Right kidney (tissue), 9 donors: ENCODE data around the gene APP.
A peak's percentile ranks its signal among the peaks of the same experiment; 100 is the strongest.

Experiments used
- DNase-seq: peaks from one replicate; pipeline ENCODE4 v3.0.0-alpha.2; 2016
- long read RNA-seq, 8 donors: transcript quantifications; one replicate each; lab custom pipeline, GENCODE V29; 2026

Gene APP
- long read RNA-seq, donor 1, transcript APP-202 (16 exons, 3,355 nt), result minor isoform, 8 of 498 reads
- long read RNA-seq, donor 1, transcript APP-204 (17 exons, 3,543 nt), result major isoform, 90 of 498 reads
- long read RNA-seq, donor 1, transcript APP-201 (18 exons, 3,467 nt), result minor isoform, 78 of 498 reads
- long read RNA-seq, donor 1, transcript APP-213 (3 exons, 816 nt), result minor isoform, 8 of 498 reads
- long read RNA-seq, donor 1, partial matches to known transcripts, result 308 of 498 reads
- long read RNA-seq, donor 1, other reads (novel, unspliced or antisense), result 5 of 498 reads
- long read RNA-seq, donor 2, transcript APP-201 (18 exons, 3,467 nt), result minor isoform, 33 of 152 reads
- long read RNA-seq, donor 2, transcript APP-202 (16 exons, 3,355 nt), result minor isoform, 6 of 152 reads
- long read RNA-seq, donor 2, transcript APP-204 (17 exons, 3,543 nt), result major isoform, 45 of 152 reads
- long read RNA-seq, donor 2, partial matches to known transcripts, result 64 of 152 reads
- long read RNA-seq, donor 2, other reads (novel, unspliced or antisense), result 0 of 152 reads
- long read RNA-seq, donor 3, transcript APP-201 (18 exons, 3,467 nt), result minor isoform, 31 of 134 reads
- long read RNA-seq, donor 3, transcript APP-204 (17 exons, 3,543 nt), result major isoform, 54 of 134 reads
- long read RNA-seq, donor 3, transcript APP-202 (16 exons, 3,355 nt), result minor isoform, 6 of 134 reads
- long read RNA-seq, donor 3, partial matches to known transcripts, result 41 of 134 reads
- long read RNA-seq, donor 3, other reads (novel, unspliced or antisense), result 0 of 134 reads
- long read RNA-seq, donor 4, transcript APP-201 (18 exons, 3,467 nt), result minor isoform, 39 of 279 reads
- long read RNA-seq, donor 4, transcript APP-213 (3 exons, 816 nt), result minor isoform, 15 of 279 reads
- long read RNA-seq, donor 4, transcript APP-204 (17 exons, 3,543 nt), result major isoform, 70 of 279 reads
- long read RNA-seq, donor 4, transcript APP-202 (16 exons, 3,355 nt), result minor isoform, 13 of 279 reads
- long read RNA-seq, donor 4, partial matches to known transcripts, result 139 of 279 reads
- long read RNA-seq, donor 4, other reads (novel, unspliced or antisense), result 0 of 279 reads
- long read RNA-seq, donor 5, transcript APP-202 (16 exons, 3,355 nt), result minor isoform, 7 of 178 reads
- long read RNA-seq, donor 5, transcript APP-201 (18 exons, 3,467 nt), result minor isoform, 47 of 178 reads
- long read RNA-seq, donor 5, transcript APP-213 (3 exons, 816 nt), result minor isoform, 6 of 178 reads
- long read RNA-seq, donor 5, transcript APP-204 (17 exons, 3,543 nt), result major isoform, 79 of 178 reads
- long read RNA-seq, donor 5, partial matches to known transcripts, result 38 of 178 reads
- long read RNA-seq, donor 5, other reads (novel, unspliced or antisense), result 0 of 178 reads
- long read RNA-seq, donor 6, transcript APP-204 (17 exons, 3,543 nt), result major isoform, 77 of 350 reads
- long read RNA-seq, donor 6, transcript APP-201 (18 exons, 3,467 nt), result minor isoform, 59 of 350 reads
- long read RNA-seq, donor 6, transcript APP-202 (16 exons, 3,355 nt), result minor isoform, 6 of 350 reads
- long read RNA-seq, donor 6, transcript APP-213 (3 exons, 816 nt), result minor isoform, 10 of 350 reads
- long read RNA-seq, donor 6, partial matches to known transcripts, result 190 of 350 reads
- long read RNA-seq, donor 6, other reads (novel, unspliced or antisense), result 7 of 350 reads
- long read RNA-seq, donor 7, transcript APP-204 (17 exons, 3,543 nt), result major isoform, 85 of 434 reads
- long read RNA-seq, donor 7, transcript APP-202 (16 exons, 3,355 nt), result minor isoform, 8 of 434 reads
- long read RNA-seq, donor 7, transcript APP-201 (18 exons, 3,467 nt), result minor isoform, 68 of 434 reads
- long read RNA-seq, donor 7, transcript APP-213 (3 exons, 816 nt), result minor isoform, 14 of 434 reads
- long read RNA-seq, donor 7, partial matches to known transcripts, result 249 of 434 reads
- long read RNA-seq, donor 7, other reads (novel, unspliced or antisense), result 6 of 434 reads
- long read RNA-seq, donor 8, transcript APP-201 (18 exons, 3,467 nt), result minor isoform, 73 of 280 reads
- long read RNA-seq, donor 8, transcript APP-204 (17 exons, 3,543 nt), result major isoform, 96 of 280 reads
- long read RNA-seq, donor 8, transcript APP-202 (16 exons, 3,355 nt), result minor isoform, 7 of 280 reads
- long read RNA-seq, donor 8, partial matches to known transcripts, result 98 of 280 reads
- long read RNA-seq, donor 8, other reads (novel, unspliced or antisense), result 0 of 280 reads

DNA sequence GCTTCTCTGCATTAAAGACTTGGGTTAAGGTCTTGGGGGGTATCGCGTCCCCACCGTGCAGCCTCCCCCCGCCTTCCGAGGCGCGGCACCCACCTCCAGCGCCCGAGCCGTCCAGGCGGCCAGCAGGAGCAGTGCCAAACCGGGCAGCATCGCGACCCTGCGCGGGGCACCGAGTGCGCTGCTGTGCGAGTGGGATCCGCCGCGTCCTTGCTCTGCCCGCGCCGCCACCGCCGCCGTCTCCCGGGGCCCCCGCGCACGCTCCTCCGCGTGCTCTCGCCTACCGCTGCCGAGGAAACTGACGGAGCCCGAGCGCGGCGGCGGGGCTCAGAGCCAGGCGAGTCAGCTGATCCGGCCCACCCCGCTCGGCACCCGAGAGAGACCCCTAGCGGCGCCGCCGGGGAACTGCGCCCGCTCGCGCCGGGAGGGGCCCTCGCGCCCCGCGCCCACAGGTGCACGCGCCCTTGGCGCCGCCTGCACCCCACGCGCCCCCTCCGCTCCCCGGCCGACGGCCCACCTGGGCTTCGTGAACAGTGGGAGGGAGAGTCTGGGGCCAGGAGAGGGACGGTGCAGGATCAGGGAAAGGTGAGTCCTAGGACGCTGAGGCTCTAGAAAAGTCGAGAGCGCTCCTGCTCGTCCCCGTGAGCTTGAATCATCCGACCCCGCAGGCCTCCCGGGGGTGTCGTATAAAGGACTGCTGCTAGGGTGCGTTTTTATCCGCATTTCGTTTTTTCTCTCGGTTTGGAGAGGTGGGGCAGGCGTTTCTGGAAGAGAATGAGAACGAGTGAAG lies at the start of gene APP:
Gene APP (minus strand): TSS at position 300 of the 787 bp plus-strand sequence. CDS start 150 bp downstream, at position 150.
- DNase-seq, result peak; percentile 96

DNA sequence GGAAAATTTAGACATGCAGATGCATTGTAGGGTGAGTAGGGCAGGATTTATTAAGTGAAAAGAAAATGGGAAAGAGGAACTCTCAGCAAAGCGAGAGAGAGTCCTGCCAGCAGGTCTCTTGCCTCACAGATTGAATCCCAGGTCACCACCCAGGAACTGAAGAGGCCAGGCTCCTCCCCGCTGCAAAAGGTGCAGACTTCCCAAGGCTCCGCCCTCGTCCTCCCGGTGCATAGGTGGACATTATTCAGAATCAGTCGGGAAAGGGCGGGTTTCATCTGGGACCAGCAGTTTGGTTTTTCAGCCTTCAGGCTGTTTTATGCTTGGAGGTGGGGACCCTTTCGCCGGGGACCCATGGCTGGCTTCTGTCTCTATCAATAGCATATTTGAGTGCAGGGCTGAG lies 41.6 kb upstream of the APP start:
- no peak for DNase-seq

GRCh38 chr21:26210614-26211013 lies 40.0 kb upstream of the APP start:
- no peak for DNase-seq

GRCh38 chr21:26207021-26207420 lies 36.5 kb upstream of the APP start:
- no peak for DNase-seq

GRCh38 chr21:26199456-26199855 lies 28.9 kb upstream of the APP start:
- DNase-seq, result no peak

DNA sequence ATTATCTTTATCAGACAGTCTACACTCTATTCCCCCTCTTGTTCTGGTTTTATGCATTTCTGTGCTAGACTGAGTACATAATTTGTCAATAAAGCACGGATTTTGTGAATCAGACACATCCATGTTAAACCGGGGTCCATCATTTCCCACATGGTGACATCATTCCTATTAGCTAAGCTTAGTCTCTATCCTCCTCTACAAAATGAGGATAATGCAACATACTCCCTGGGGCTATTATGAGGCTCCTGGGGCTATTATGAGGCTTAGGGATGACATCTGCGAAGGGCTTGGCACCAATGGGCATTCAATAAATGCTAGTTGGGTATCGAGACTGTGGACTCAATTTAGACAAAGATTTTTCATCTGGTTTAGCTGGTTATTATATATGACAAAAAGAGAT lies 25.1 kb upstream of the APP start:
- DNase-seq, result no peak

DNA sequence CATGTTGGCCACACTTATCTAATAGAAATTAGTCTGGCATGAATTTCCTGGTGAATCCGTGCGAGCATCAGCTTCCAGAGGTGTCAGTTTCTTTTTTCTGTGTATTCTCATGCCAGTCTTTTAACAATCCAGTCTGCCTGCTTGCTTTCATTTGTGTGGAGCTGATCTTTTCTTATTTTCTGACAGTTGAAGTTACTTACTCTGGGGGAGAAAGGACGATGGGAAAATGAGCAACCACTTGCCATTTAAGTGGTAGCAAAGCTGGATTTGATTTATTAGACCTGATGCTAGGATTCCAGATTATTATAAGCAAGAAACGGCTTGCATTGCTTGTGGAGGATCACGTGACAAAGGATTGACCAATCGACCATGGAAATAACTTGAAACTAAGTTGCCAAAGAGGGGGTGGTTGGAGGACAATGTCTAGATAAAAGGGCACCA lies 24.3 kb upstream of the APP start:
- no peak for DNase-seq

- no peak for DNase-seq
Measured at GRCh38 chr21:26194326-26194725, 23.8 kb upstream of the APP start.

DNA sequence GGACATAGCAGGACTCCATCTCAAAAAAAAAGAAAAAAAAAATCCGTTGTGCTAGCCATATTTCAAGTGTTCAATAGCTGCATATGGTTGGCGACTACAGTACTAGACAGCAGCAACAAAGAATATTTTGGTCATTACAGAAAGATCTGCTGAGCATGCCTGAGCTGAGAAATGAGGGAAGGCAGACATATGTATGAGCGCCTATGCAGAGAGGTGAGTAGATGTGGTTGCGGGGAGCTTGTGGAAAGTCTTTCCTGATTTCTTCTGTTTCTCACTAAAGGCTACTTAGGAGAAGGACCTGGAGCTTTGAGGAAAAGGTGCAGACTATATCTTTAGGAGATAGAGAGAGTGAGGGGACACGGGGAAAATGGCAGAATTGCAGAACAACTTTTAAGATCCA lies 21.0 kb upstream of the APP start:
- no peak for DNase-seq

DNA sequence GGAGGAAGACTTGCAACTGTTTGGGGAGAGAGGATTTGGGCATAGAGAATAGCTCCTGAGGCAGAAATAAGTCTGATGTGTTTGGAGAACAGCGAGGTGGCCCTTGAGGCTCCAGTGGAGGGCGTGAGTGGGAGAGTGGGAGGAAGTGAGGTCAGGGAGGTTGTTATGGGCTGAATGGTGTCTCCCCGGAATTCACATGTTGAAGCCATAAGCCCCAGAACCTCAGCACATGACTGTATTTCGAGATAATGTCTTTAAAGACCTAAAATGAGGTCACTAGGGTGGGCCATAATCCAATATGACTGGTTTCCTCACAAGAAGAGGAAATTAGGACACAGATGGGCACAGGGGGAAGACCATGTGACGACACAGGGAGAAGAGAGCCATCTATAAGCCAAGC lies 17.9 kb upstream of the APP start:
- DNase-seq, result no peak

GRCh38 chr21:26185446-26185845 lies 14.9 kb upstream of the APP start:
- no peak for DNase-seq

DNA sequence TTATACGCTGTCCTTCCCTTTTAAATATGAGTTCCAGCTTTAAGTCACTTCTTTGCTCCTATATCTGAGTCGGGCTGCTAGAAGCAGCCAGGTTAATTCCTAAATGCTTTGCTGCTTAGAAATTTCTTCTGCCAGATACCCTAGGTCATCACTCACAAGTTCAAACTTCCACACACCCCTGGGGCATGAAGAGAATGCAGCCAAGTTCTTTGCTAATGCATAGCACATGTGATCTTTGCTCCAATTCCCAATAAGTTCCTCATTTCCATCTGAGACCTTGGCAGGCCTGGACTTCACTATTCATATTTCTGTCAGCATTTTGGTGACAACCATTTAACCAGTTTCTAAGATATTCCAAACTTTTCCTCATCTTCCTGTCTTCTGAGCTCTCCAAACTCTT lies 14.5 kb upstream of the APP start:
- no peak for DNase-seq

GRCh38 chr21:26179501-26179900 lies 8.9 kb upstream of the APP start:
- DNase-seq, result no peak

DNA sequence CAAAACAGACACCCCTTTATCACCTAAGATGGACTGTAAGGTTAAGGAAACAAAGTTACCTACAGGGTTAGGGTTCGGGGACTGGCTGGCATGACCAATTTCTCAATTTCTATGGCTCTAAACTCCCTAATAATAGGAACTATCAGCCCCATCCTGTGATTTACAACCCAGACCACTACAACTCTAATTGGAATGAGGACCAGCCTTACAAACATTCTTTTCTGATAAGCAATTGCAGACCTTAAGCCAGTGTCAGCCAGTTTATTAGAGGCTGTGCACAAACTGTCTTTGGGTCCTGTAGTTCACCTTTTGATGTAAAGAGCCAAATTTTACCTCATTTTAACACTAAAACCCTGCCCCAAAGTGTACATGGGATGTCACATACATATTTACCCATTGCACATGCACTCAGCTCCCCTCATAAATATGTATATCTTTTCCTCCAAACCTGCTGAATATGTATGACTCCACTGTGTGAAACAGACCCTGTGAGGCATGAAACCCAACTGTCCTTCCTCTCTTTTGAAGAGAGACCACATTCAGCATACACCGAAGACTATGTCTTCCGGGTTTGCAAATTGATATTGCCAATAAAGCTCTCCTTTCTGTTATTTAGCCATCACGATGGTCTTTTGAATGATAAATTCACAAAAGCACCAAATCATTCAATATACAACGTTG lies 7.3 kb upstream of the APP start:
- DNase-seq, result no peak

DNA sequence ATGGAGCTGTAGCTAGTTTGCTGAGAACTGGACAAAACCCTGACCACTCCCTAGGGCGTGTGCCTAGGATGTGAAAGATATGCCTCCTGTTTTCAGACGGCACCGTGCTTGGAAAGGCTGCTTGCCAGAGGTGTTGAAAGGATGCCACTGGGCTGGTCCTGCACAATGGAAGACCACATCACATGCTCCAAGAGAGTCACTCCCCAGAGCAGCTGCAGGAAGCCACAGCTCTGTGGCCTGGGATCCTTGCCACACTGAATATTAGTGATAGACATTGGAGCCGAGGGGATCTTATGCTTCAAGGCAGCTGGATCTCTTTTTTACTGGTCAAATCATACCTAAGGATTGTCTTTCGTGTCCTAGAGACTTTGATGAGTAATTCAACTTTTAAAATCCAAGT lies 6.6 kb upstream of the APP start:
- DNase-seq, result no peak

GRCh38 chr21:26171258-26172100 lies 909 bp upstream of the APP start:
- DNase-seq, result no peak

- peak; percentile 94 for DNase-seq
Measured at GRCh38 chr21:26169611-26170470, 729 bp downstream of the APP start.
